ENCODE data around the gene ELF5. TPM values are rescaled to one million over a fixed set of nuclear protein-coding genes. Genes with fewer than 3 reads are reported as not detected.

The ELF5 gene
- total and polyA plus RNA-seq, 2 donors (not counting 3 experiments of a cell fraction or from before 2014, with no cell fraction given) = not detected

GRCh38 chr11:34492806-34493414, 20.7 kb downstream of the ELF5 start:
- ChIA-PET POLR2A (no interaction called here), CTCF (interaction anchor here (0.7 to 3.1 kb wide), 22 partner anchors 9 to 684 kb away, joined by 3 to 38 read pairs (median 4); partner anchors contain the start of gene ELF5)
- Histone ChIP-seq H3K4me3 (replicated peaks in 1 of 3; ENCODE audit: insufficient read depth in 1 of 3, low read depth in 1 of 3, low read length in 3 of 3) (no peak overlapping the region), H4K20me1 (replicated peaks; ENCODE audit: control insufficient read depth, extremely low read depth, insufficient read depth, low read length) (no peaks in the 10 kb centered on the region), H3K27ac (ENCODE audit: insufficient read depth, low read depth, low read length) (no peak overlapping the region), H3K9me1 (replicated peaks; ENCODE audit: control insufficient read depth, extremely low read depth, insufficient read depth, low read length) (no peaks in the 10 kb centered on the region), H2AFZ (ENCODE audit: low read depth, low read length) (no peak overlapping the region), H3K36me3 (ENCODE audit: control insufficient read depth in 2 of 2, extremely low read depth in 1 of 2, insufficient read depth in 2 of 2, low read length in 2 of 2) (no peaks in the 10 kb centered on the region), H3K9me3 (replicated peaks; ENCODE audit: control insufficient read depth, insufficient read depth, low read length) (no peaks in the 10 kb centered on the region), H3K27me3 (ENCODE audit: control insufficient read depth in 2 of 2, insufficient read depth in 2 of 2, low read length in 2 of 2) (peaks cover 6% of the 10 kb centered on the region in 2 experiments), H3K79me2 (ENCODE audit: control insufficient read depth, insufficient read depth, low read length) (no peaks in the 10 kb centered on the region), H3K4me1 (ENCODE audit: control insufficient read depth, extremely low read depth, insufficient read depth, low read length) (no peaks in the 10 kb centered on the region), H3K4me2 (ENCODE audit: insufficient read depth, low read length) (no peak overlapping the region), H3K9ac (replicated peaks; ENCODE audit: extremely low read depth, insufficient read depth, low read length) (no peak overlapping the region)
- intact Hi-C loops (cut with micrococcal nuclease) = loop anchor here (1.0 to 2.0 kb wide), 2 partner anchors 134 to 319 kb away; partner anchors contain the start of gene ABTB2
- FAIRE-seq = peak; percentile 89
- dilution Hi-C loops (cut with MboI; ENCODE audit: extremely low pct_ligation_motif_present, low sequenced_read_pairs) = no loop called here
- peak; percentile 64 for DNase-seq (ENCODE audit: low read depth, low spot score)
- no TSS peak for BruUV-seq (replicated peaks)
- TF ChIP-seq GATA2 (IDR thresholded peaks at IDR 0.05; ENCODE audit: insufficient read depth, insufficient read length, low read depth, low read length) (no peak), FOS (IDR thresholded peaks at IDR 0.05; ENCODE audit: borderline replicate concordance, insufficient read depth, low read length) (no peak), EZH2 (IDR thresholded peaks at IDR 0.05; ENCODE audit: borderline replicate concordance, low read depth, low read length, severe bottlenecking) (no peak)
- TF ChIP-seq, protein P1, sequence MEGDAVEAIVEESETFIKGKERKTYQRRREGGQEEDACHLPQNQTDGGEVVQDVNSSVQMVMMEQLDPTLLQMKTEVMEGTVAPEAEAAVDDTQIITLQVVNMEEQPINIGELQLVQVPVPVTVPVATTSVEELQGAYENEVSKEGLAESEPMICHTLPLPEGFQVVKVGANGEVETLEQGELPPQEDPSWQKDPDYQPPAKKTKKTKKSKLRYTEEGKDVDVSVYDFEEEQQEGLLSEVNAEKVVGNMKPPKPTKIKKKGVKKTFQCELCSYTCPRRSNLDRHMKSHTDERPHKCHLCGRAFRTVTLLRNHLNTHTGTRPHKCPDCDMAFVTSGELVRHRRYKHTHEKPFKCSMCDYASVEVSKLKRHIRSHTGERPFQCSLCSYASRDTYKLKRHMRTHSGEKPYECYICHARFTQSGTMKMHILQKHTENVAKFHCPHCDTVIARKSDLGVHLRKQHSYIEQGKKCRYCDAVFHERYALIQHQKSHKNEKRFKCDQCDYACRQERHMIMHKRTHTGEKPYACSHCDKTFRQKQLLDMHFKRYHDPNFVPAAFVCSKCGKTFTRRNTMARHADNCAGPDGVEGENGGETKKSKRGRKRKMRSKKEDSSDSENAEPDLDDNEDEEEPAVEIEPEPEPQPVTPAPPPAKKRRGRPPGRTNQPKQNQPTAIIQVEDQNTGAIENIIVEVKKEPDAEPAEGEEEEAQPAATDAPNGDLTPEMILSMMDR (IDR thresholded peaks at IDR 0.05; ENCODE audit: extremely low read depth in 1 of 2, insufficient read depth in 1 of 2, low read depth in 1 of 2, low read length in 2 of 2) = peak; percentile 42 to 50
- TF ChIP-seq, protein P2, sequence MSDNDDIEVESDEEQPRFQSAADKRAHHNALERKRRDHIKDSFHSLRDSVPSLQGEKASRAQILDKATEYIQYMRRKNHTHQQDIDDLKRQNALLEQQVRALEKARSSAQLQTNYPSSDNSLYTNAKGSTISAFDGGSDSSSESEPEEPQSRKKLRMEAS (IDR thresholded peaks at IDR 0.05; ENCODE audit: insufficient read depth, insufficient read length) = no peak

Data from endothelial cell of umbilical vein (primary cell).